Body of pancreas (tissue), 4 donors: ENCODE data around the gene WASF1. TPM values are rescaled to one million over a fixed set of nuclear protein-coding genes. Genes with fewer than 3 reads are reported as not detected.

Experiments
- ATAC-seq: fragments of 150-250 bp; one replicate; pipeline ENCODE4 v1.9.1; 2016
- DNase-seq, 4 donors: peaks; one replicate each; pipeline ENCODE4 v3.0.0-alpha.2; 2019
- H3K27ac ChIP-seq, 4 donors: fragments of 200-600 bp; sonication (generic); 1 replicate in 3 of 4; 2 replicates in 1 of 4; pipeline versions ENCODE4 v1.5.1 to v1.6.1; 2016 to 2019; ENCODE audit warnings: mild to moderate bottlenecking in 1 of 4, mixed read lengths in 1 of 4, moderate library complexity in 1 of 4
- H3K27me3 ChIP-seq, 2 donors: fragments of 200-600 bp; sonication (generic); one replicate each; pipeline ENCODE4 v1.6.0; 2016; ENCODE audit warnings: mild to moderate bottlenecking in 1 of 2
- H3K36me3 ChIP-seq, 2 donors: fragments of 200-600 bp; sonication (generic); replicated peaks in 1 of 2; 2 replicates each; pipeline ENCODE4 v1.5.1; 2016; ENCODE audit warnings: low read depth in 2 of 2; ENCODE audit not compliant: insufficient read depth in 1 of 2
- H3K4me1 ChIP-seq: fragments of 200-600 bp; sonication (generic); one replicate; pipeline ENCODE4 v1.6.0; 2016
- H3K4me3 ChIP-seq, 2 donors: fragments of 200-600 bp; sonication (generic); 1 replicate in 1 of 2; 2 replicates in 1 of 2; pipeline ENCODE4 v1.5.1; 2016 to 2019
- H3K9me3 ChIP-seq, 3 donors: fragments of 200-600 bp; sonication (generic); 1 replicate in 2 of 3; 2 replicates in 1 of 3; pipeline ENCODE4 v1.5.1; 2016
- POLR2A ChIP-seq, 3 donors: fragments of 450-650 bp; IDR thresholded peaks; one replicate each; pipeline ENCODE4 v1.6.1; 2016; ENCODE audit warnings: antibody characterized with exemption in 3 of 3, mild to moderate bottlenecking in 2 of 3
- WGBS, 2 donors: methylation state at CpG; one replicate each; pipeline ENCODE4 v1.1.5; 2017; 5-methylcytosine and 5-hydroxymethylcytosine counted together
- intact Hi-C: fragments of 100-400 bp; cut with DNase I; formaldehyde crosslinking; loops from one replicate; pipeline ENCODE4 v1.15.1; 2023
- total RNA-seq, 2 donors: library from RNA; depleted of rRNA; stranded (reverse); fragments of >200 nt; gene quantifications; one replicate each; pipeline ENCODE4 v1.1.0, GENCODE V29; 2016
- TF ChIP-seq, protein P1 (sequence below), 7 experiments: fragments of 450-650 bp in 4 of 7; fragments of 200-600 bp in 3 of 7; sonication (generic) in 3 of 7; IDR thresholded peaks; one replicate each; pipeline ENCODE4 v1.5.1; 2016 to 2019; ENCODE audit warnings: antibody characterized with exemption in 7 of 7

Gene WASF1
- total RNA-seq, 2 donors from 2014 or later, result 7.5 to 8.9 TPM

DNA sequence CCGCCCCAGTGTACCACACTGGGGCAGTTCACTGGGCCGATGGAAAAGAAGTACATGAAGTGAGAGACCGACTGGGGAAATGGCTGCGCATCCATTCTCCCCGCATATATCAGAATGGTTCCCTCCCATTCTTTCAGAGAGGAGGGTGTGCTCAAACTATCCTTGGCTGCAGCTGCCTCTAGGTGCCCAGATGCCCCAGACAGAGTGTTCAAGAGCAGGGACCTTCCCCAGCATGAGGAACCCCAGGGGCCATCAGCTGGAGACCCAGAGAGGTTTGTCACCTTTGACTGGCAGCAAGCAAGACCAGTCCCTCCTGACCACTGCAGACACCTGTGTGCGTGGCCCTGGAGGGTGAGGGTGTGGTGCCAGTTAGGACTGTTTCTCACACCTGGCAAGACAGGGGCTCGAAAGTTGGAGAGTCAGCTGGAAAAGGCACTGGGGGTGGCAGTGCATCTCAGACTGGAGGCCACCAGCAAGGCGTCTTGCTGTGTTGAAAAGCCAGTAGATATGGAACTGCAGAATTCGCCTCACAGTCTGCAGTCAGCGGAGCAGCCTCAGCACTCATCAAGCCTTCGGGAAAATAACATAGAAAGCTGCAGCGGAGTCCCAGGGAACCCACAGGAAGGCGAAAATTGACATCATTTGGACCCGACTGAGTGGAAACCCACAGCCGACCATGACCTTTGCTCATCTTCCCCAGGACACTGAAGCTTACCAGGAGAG is 124.6 kb downstream of the WASF1 start:
- H3K9me3 ChIP-seq, result no peaks in the 10 kb centered on the region
- ATAC-seq, result no peak
- H3K27ac ChIP-seq, result no peak overlapping the region
- WGBS, 2 donors, result 77 to 80% methylated on average over 12 to 15 of the region's 15 CpGs
- no peaks in the 10 kb centered on the region for H3K27me3 ChIP-seq
- H3K4me1 ChIP-seq, result peaks cover 3% of the 10 kb centered on the region
- no peak overlapping the region for H3K4me3 ChIP-seq
- no peak for DNase-seq
- TF ChIP-seq, protein P1, sequence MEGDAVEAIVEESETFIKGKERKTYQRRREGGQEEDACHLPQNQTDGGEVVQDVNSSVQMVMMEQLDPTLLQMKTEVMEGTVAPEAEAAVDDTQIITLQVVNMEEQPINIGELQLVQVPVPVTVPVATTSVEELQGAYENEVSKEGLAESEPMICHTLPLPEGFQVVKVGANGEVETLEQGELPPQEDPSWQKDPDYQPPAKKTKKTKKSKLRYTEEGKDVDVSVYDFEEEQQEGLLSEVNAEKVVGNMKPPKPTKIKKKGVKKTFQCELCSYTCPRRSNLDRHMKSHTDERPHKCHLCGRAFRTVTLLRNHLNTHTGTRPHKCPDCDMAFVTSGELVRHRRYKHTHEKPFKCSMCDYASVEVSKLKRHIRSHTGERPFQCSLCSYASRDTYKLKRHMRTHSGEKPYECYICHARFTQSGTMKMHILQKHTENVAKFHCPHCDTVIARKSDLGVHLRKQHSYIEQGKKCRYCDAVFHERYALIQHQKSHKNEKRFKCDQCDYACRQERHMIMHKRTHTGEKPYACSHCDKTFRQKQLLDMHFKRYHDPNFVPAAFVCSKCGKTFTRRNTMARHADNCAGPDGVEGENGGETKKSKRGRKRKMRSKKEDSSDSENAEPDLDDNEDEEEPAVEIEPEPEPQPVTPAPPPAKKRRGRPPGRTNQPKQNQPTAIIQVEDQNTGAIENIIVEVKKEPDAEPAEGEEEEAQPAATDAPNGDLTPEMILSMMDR (IDR thresholded peaks at IDR 0.05), result no peak
- no peak for TF ChIP-seq POLR2A (IDR thresholded peaks at IDR 0.05)
- H3K36me3 ChIP-seq, result no peaks in the 10 kb centered on the region
- intact Hi-C loops, result no loop called here

DNA sequence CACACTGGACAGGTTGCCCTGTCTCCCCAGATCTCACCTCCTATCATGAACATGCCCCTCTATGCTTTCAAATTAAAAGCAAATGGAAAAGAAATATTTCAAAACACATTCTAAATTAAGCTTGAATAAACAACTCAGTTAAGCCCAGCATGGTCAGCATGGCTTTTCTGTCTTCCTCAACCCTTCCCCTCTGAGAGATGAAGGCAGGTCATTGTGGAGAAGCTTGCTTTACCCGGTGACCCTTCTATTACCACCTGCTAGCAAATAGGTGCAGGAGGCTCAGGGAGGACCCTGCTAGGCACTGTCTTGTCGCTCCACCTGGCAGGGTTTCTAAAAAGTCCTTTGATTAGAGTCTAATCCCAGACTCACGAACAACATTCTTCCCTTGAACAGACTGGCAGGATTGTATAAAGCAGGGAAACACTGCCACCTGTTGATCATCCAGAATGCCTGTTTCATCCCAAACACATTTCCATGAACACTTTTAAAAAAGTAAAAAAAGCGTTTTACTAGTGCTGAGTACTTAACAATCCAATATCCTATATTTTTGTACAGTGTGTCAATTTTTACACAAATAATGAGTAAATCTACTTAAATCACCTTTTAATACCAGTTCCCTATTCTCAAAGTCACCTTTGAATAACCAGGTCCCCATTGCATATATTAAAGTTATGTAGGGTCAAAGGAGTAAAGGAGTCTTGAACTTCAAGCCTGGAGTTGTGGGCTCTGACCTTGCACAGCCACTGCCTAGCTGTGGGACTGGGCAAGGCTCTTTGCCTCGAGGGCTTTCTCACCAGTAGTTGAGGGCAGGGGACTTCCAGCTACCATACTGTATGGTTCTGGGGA is 125.9 kb downstream of the WASF1 start:
- peaks cover 3% of the 10 kb centered on the region for H3K4me1 ChIP-seq
- ATAC-seq, result peak; percentile 71
- no peaks in the 10 kb centered on the region for H3K27me3 ChIP-seq
- TF ChIP-seq, protein P1 (IDR thresholded peaks at IDR 0.05), result peak; percentile 48 to 84 (median 75)
- TF ChIP-seq POLR2A (IDR thresholded peaks at IDR 0.05), result no peak
- H3K9me3 ChIP-seq, result no peaks in the 10 kb centered on the region
- H3K36me3 ChIP-seq, result no peaks in the 10 kb centered on the region
- DNase-seq, result peak; percentile 29 to 45 (median 30)
- intact Hi-C loops, result no loop called here
- H3K4me3 ChIP-seq, result no peak overlapping the region
- WGBS, 2 donors, result 7% methylated on average over 5 of the region's 5 CpGs
- H3K27ac ChIP-seq, result no peak overlapping the region

- Histone ChIP-seq H3K27me3 (no peaks in the 10 kb centered on the region), H3K9me3 (no peaks in the 10 kb centered on the region), H3K27ac (no peak overlapping the region), H3K4me3 (no peak overlapping the region), H3K36me3 (no peaks in the 10 kb centered on the region), H3K4me1 (peaks cover 3% of the 10 kb centered on the region)
- ATAC-seq (no peak), DNase-seq (no peak)
- intact Hi-C loops, result no loop called here
- WGBS, 2 donors, result 86 to 87% methylated on average over 3 of the region's 3 CpGs
- no peak for TF ChIP-seq POLR2A (IDR thresholded peaks at IDR 0.05)
- TF ChIP-seq, protein P1 (IDR thresholded peaks at IDR 0.05), result no peak
Measured at GRCh38 chr6:110050440-110050813, 129.0 kb downstream of the WASF1 start.

Other genes with a start within 250 kb of the WASF1 start
- not detected for gene GPR6, start 201.4 kb downstream of the WASF1 start, total RNA-seq
- 10 to 100 TPM in 1 of 2 donors, 1 to 10 TPM in 1; 9.2 to 14.3 TPM for gene CDC40, start 757 bp upstream of the WASF1 start, total RNA-seq
- gene METTL24, start 178.7 kb upstream of the WASF1 start, total RNA-seq, result 1 to 10 TPM; 2.3 to 4.0 TPM
- gene DDO, start 235.9 kb upstream of the WASF1 start, total RNA-seq, result 1 to 10 TPM in 1 of 2 donors, not detected in 1; 1.3 TPM